Left lung (tissue), 10 donors: ENCODE measurements around the gene MORC2. TPM values are rescaled to one million over a fixed set of nuclear protein-coding genes. Genes with fewer than 3 reads are reported as not detected.

Experiments
- ATAC-seq: fragments of 200-7000 bp; cut with Tn5 transposase; one replicate; pipeline ENCODE4 v1.9.1; 2020; ENCODE audit warnings: moderate library complexity
- DNase-seq, 4 donors: peaks; one replicate each; pipeline ENCODE4 v3.0.0-alpha.2; 2013 to 2020
- H3K27ac ChIP-seq, 2 donors: fragments of 200-600 bp; sonication (generic) in 1 of 2; one replicate each; pipeline versions ENCODE4 v1.5.0 to v1.8.0; 2020 to 2021
- H3K27me3 ChIP-seq, 2 donors: fragments of 200-600 bp; sonication (generic) in 1 of 2; one replicate each; pipeline versions ENCODE4 v1.5.0 to v1.8.0; 2020 to 2021
- H3K36me3 ChIP-seq, 2 donors: fragments of 200-600 bp; sonication (generic) in 1 of 2; one replicate each; pipeline versions ENCODE4 v1.5.0 to v1.8.0; 2020 to 2021
- H3K4me1 ChIP-seq, 2 donors: fragments of 200-600 bp; one replicate each; pipeline ENCODE4 v1.8.0; 2021
- H3K4me3 ChIP-seq, 2 donors: fragments of 200-600 bp; sonication (generic) in 1 of 2; one replicate each; pipeline versions ENCODE4 v1.5.0 to v1.8.0; 2020 to 2021; ENCODE audit warnings: mild to moderate bottlenecking in 1 of 2
- H3K9me3 ChIP-seq, 2 donors: fragments of 200-600 bp; sonication (generic) in 1 of 2; one replicate each; pipeline versions ENCODE4 v1.5.0 to v1.8.0; 2020 to 2021
- intact Hi-C, 2 donors: fragments of 100-400 bp; cut with DNase I; formaldehyde crosslinking; loops; one replicate each; pipeline versions ENCODE4 v1.11.2 to v1.14.2; 2022
- polyA plus RNA-seq, 6 donors: library from polyadenylated mRNA; unstranded; fragments of 120-200 nt; gene quantifications; one replicate each; pipeline ENCODE4 v1.2.1, GENCODE V29; 2013; ENCODE audit not compliant: insufficient read length in 6 of 6
- total RNA-seq, 2 donors: library from RNA; stranded (reverse); fragmentation: NEBNext Ultra II Directional; extraction: Animal tissue kit (Norgen Biotek cat#: 25700); gene quantifications; one replicate each; pipeline ENCODE4 v1.2.1, GENCODE V29; 2021
- TF ChIP-seq, protein P1 (sequence below), 2 donors: fragments of 200-600 bp; sonication (generic) in 1 of 2; IDR thresholded peaks; one replicate each; pipeline versions ENCODE4 v1.5.0 to v1.8.0; 2021; ENCODE audit warnings: antibody characterized with exemption in 2 of 2
- donor health status: DM: no; HTN: yes; CAD: no.
- donor health status: DM: no; HTN: no; CAD: no.

The MORC2 gene
- total and polyA plus RNA-seq, 8 donors: 24.7 to 37.2 (median 34.4) TPM

DNA sequence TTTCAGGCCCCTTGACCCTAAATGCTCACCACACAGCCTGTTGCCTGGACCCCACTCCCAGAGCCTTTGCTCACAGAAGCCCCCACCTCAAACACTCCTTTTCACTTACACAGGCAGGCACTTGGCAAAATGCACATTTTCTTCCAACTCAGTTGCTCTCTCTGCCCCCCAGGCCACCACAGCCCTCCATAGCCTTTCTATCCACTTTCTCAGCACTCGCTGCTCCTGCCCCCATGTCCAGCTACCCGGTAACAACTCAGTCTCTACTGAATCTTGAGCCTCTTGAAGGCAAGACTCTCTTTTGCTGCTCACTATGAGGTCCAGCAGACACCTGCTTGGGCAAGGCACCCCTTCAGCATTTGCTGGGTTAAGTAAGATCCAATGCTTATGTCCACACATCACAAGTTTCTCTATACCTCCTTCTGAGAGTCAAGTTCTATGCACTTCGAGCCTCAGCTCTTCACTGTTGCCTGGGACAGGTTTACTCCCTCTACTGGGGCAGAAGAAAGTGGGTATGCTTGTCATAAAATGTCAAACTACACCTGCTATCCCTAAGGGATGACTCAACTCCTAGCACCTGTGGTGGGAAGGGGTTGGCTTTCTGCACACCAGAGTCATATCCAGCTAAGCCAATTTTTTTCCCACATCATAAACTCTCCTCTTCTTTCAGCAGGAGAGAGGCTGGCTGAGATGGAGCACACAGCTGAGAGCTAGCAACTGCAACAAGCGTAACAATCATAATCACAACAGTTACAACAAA lies 36.9 kb downstream of the MORC2 start:
- TF ChIP-seq, protein P1, sequence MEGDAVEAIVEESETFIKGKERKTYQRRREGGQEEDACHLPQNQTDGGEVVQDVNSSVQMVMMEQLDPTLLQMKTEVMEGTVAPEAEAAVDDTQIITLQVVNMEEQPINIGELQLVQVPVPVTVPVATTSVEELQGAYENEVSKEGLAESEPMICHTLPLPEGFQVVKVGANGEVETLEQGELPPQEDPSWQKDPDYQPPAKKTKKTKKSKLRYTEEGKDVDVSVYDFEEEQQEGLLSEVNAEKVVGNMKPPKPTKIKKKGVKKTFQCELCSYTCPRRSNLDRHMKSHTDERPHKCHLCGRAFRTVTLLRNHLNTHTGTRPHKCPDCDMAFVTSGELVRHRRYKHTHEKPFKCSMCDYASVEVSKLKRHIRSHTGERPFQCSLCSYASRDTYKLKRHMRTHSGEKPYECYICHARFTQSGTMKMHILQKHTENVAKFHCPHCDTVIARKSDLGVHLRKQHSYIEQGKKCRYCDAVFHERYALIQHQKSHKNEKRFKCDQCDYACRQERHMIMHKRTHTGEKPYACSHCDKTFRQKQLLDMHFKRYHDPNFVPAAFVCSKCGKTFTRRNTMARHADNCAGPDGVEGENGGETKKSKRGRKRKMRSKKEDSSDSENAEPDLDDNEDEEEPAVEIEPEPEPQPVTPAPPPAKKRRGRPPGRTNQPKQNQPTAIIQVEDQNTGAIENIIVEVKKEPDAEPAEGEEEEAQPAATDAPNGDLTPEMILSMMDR (IDR thresholded peaks at IDR 0.05): no peak
- no peaks in the 10 kb centered on the region for H3K4me1 ChIP-seq
- ATAC-seq (no peak), DNase-seq (no peak)
- peaks cover 0 to 98% of the 10 kb centered on the region in 2 donors for H3K36me3 ChIP-seq
- H3K27ac ChIP-seq: no peak overlapping the region
- H3K4me3 ChIP-seq: no peak overlapping the region
- intact Hi-C loops: no loop called here
- no peaks in the 10 kb centered on the region for H3K9me3 ChIP-seq
- H3K27me3 ChIP-seq: no peaks in the 10 kb centered on the region

DNA sequence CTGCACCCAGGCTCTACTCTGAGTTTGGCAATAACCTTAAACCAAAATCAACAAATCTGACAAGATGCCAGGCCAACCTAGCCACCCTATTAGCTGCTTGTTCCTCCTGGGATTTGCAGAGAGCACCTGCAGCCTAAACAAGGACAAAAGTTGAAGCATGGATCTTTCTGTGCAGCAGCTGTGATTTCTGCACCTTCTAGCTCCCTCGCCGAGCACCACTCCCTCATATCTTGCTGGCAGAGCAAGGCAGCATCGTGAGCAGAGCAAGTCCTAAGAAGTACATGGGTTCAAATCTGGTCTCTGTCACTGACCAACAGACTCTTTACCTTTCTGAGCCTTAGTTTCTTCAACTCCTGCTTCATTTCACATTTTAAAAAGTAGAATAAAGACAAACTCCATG lies 38.3 kb downstream of the MORC2 start:
- Histone ChIP-seq H3K27ac (no peak overlapping the region), H3K27me3 (no peaks in the 10 kb centered on the region), H3K4me1 (no peaks in the 10 kb centered on the region), H3K4me3 (no peak overlapping the region), H3K9me3 (no peaks in the 10 kb centered on the region), H3K36me3 (peaks cover 0 to 98% of the 10 kb centered on the region in 2 donors)
- TF ChIP-seq, protein P1 (IDR thresholded peaks at IDR 0.05): no peak
- no peak for DNase-seq
- ATAC-seq: no peak
- intact Hi-C loops: no loop called here

DNA sequence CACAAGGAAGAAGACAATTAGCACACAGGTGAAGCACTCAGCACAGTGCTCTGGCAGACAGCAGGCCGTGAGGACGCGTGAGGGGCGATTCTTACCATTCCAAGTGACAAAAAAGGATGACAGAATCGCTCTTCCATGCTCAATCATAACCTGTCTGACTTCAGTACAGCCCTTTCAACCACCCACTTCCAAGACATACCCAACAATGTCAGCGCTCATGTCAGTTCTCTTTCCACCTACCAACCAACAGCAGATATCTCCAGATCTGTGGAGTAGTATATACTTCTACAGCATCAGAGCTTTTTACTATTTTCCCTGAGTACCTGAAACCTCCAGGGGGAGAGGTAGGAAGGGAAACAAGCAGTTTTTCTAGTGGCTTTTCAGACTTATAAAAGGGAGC lies 40.2 kb downstream of the MORC2 start:
- intact Hi-C loops: loop anchor here in 1 of 2 donors (10.0 kb wide), 1 partner anchor 294 kb away; the partner anchor contains the start of gene SLC35E4
- Histone ChIP-seq H3K4me3 (no peak overlapping the region), H3K4me1 (no peaks in the 10 kb centered on the region), H3K27ac (no peak overlapping the region), H3K36me3 (peaks cover 0 to 94% of the 10 kb centered on the region in 2 donors), H3K27me3 (no peaks in the 10 kb centered on the region), H3K9me3 (no peaks in the 10 kb centered on the region)
- no peak for ATAC-seq
- DNase-seq: no peak
- TF ChIP-seq, protein P1 (IDR thresholded peaks at IDR 0.05): no peak

DNA sequence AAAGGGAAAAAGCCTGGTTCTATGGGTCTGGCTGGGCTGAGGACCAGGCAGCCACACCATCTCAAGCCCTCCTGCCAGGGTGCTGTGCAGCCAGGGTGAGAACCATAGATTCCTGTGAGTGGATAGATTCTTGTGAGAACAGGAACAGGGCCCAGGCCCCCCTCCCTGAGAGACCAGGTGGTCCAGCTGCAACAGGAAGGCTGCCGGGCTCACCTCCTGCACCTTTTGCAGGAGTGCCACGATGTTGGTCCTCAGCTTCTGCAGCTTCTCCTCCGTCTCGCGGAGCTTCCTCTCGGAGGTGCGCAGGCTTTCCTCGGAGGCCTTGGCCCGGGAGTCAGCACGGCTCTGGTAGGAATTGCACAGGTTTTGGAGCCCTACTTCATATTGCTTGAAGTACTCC lies 40.8 kb downstream of the MORC2 start:
- no peak overlapping the region for H3K4me3 ChIP-seq
- TF ChIP-seq, protein P1 (IDR thresholded peaks at IDR 0.05): no peak
- intact Hi-C loops: loop anchor here in 1 of 2 donors (10.0 kb wide), 1 partner anchor 293 kb away; the partner anchor contains the start of gene SLC35E4
- H3K9me3 ChIP-seq: no peaks in the 10 kb centered on the region
- no peak for DNase-seq
- no peaks in the 10 kb centered on the region for H3K4me1 ChIP-seq
- peaks cover 0 to 88% of the 10 kb centered on the region in 2 donors for H3K36me3 ChIP-seq
- ATAC-seq: no peak
- no peaks in the 10 kb centered on the region for H3K27me3 ChIP-seq
- no peak overlapping the region for H3K27ac ChIP-seq

DNA sequence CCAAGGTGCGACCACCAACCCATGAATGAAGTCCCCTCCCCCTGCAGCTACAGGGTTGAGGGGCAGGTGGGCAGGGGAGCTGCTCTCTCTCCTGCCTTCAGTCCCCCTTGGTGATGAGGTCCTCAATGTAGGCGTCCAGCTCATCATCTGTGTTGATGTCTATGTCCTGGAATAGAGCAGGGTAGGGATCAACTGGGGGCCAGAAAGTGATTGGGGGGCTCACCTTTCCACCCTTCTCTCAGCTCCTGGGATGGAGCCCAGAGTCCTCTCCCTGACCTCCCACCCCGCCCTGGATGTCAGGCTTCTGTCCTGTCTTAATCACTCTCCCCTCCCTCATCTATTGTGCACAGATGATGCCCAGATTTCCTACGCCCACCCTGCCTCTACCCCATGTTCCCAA lies 41.9 kb downstream of the MORC2 start:
- intact Hi-C loops: loop anchor here in 1 of 2 donors (10.0 kb wide), 1 partner anchor 292 kb away; the partner anchor contains the start of gene SLC35E4
- DNase-seq (no peak), ATAC-seq (no peak)
- Histone ChIP-seq H3K27ac (no peak overlapping the region), H3K36me3 (peaks cover 0 to 77% of the 10 kb centered on the region in 2 donors), H3K27me3 (no peaks in the 10 kb centered on the region), H3K4me3 (no peak overlapping the region), H3K9me3 (no peaks in the 10 kb centered on the region), H3K4me1 (peaks cover 0 to under 1% of the 10 kb centered on the region in 2 donors)
- TF ChIP-seq, protein P1 (IDR thresholded peaks at IDR 0.05): no peak
